ENCODE results near the gene GNS. TPM values are rescaled to one million over a fixed set of nuclear protein-coding genes. Genes with fewer than 3 reads are reported as not detected.

Gene GNS
- 238 and 248 TPM in 2 replicates for total RNA-seq

GRCh38 chr12:64759035-64759894 is at the start of gene GNS:
TSS of gene GNS (minus strand) at chr12:64759406. CDS start at chr12:64759276, 130 bp downstream.

Other genes with a start within 250 kb of the GNS start
- gene RASSF3, start 148.9 kb downstream of the GNS start, total RNA-seq, result 56.8 and 64.5 TPM in 2 replicates
- gene TBC1D30, start 65.2 kb upstream of the GNS start, total RNA-seq, result 20.1 and 29.1 TPM in 2 replicates